WTC11 (cell line): ENCODE results near the gene GRIA4.

Source experiments
- ARID4B ChIP-seq: sonication (generic); formaldehyde crosslinking; IDR thresholded peaks from 2 replicates; pipeline ENCODE4 v1.8.0; 2023; ENCODE audit warnings: missing genetic modification reagents, mild to moderate bottlenecking, borderline replicate concordance
- CTCF ChIP-seq: fragments of 200-600 bp; IDR thresholded peaks from 2 replicates; pipeline ENCODE4 v1.8.0; 2022; ENCODE audit warnings: antibody characterized with exemption
- E2F1 ChIP-seq: sonication (generic); formaldehyde crosslinking; IDR thresholded peaks from 2 replicates; pipeline ENCODE4 v1.8.0; 2022; ENCODE audit warnings: mild to moderate bottlenecking, missing genetic modification reagents
- FOXJ3 ChIP-seq: sonication (generic); formaldehyde crosslinking; IDR thresholded peaks from 2 replicates; pipeline ENCODE4 v1.9.0; 2021; ENCODE audit warnings: missing genetic modification reagents, mild to moderate bottlenecking, borderline replicate concordance
- ZNF232 ChIP-seq: sonication (generic); formaldehyde crosslinking; IDR thresholded peaks from 2 replicates; pipeline ENCODE4 v1.8.0; 2022; ENCODE audit warnings: mild to moderate bottlenecking, missing genetic modification reagents
- ZNF281 ChIP-seq: sonication (generic); formaldehyde crosslinking; IDR thresholded peaks from 2 replicates; pipeline ENCODE4 v1.8.0; 2023; ENCODE audit warnings: mild to moderate bottlenecking, missing genetic modification reagents

- TF ChIP-seq CTCF (no peak), ARID4B (CRISPR knock-in tag) (no peak), FOXJ3 (CRISPR knock-in tag) (no peak), ZNF232 (CRISPR knock-in tag) (no peak), E2F1 (CRISPR knock-in tag) (no peak), ZNF281 (CRISPR knock-in tag) (no peak)
Observed at GRCh38 chr11:105918039-105918438, 308.2 kb downstream of the GRIA4 start.
